Smooth muscle cell (in vitro differentiated cells): ENCODE results near the gene DLG2. TPM values are rescaled to one million over a fixed set of nuclear protein-coding genes. Genes with fewer than 3 reads are reported as not detected.

ENCODE experiments used
- DNase-seq: peaks from one replicate; lab custom pipeline; 2025; ENCODE audit not compliant: unreplicated experiment; lab: John Stamatoyannopoulos, UW
- H2AFZ ChIP-seq: fragments of 200-600 bp; sonication (generic); 2 replicates; pipeline ENCODE4 v1.6.0; 2016; ENCODE audit warnings: antibody characterized with exemption, low read depth, mild to moderate bottlenecking
- H3F3A ChIP-seq: fragments of 200-600 bp; sonication (generic); 2 replicates; pipeline ENCODE4 v1.6.0; 2017; ENCODE audit warnings: antibody characterized with exemption, low read depth
- H3K27ac ChIP-seq: fragments of 200-600 bp; sonication (generic); 2 replicates; pipeline ENCODE4 v1.5.1; 2016; ENCODE audit warnings: low read depth, mild to moderate bottlenecking
- H3K27me3 ChIP-seq: fragments of 200-600 bp; sonication (generic); 2 replicates; pipeline ENCODE4 v1.6.1; 2016; ENCODE audit warnings: low read depth, mild to moderate bottlenecking
- H3K36me3 ChIP-seq: fragments of 200-600 bp; sonication (generic); 2 replicates; pipeline ENCODE4 v1.5.1; 2016; ENCODE audit warnings: low read depth
- H3K4me1 ChIP-seq: fragments of 200-600 bp; sonication (generic); 2 replicates; pipeline ENCODE4 v1.5.1; 2016; ENCODE audit warnings: low read depth
- H3K4me2 ChIP-seq: fragments of 200-600 bp; sonication (generic); 2 replicates; pipeline ENCODE4 v1.6.0; 2016; ENCODE audit warnings: mild to moderate bottlenecking
- H3K4me3 ChIP-seq: fragments of 200-600 bp; sonication (generic); 2 replicates; pipeline ENCODE4 v1.5.1; 2016; ENCODE audit warnings: mild to moderate bottlenecking
- H3K79me2 ChIP-seq: fragments of 200-600 bp; sonication (generic); 2 replicates; pipeline ENCODE4 v1.6.0; 2016; ENCODE audit warnings: low read depth, mild to moderate bottlenecking
- H3K9ac ChIP-seq: fragments of 200-600 bp; sonication (generic); 2 replicates; pipeline ENCODE4 v1.6.0; 2016; ENCODE audit warnings: low read depth
- H3K9me3 ChIP-seq: fragments of 200-600 bp; sonication (generic); replicated peaks from 2 replicates; pipeline ENCODE4 v1.5.1; 2016; ENCODE audit warnings: low read depth
- H4K20me1 ChIP-seq: fragments of 200-600 bp; sonication (generic); 2 replicates; pipeline ENCODE4 v1.6.0; 2016; ENCODE audit warnings: low read depth
- CTCF ChIP-seq: fragments of 200-600 bp; sonication (generic); IDR thresholded peaks from 2 replicates; pipeline ENCODE4 v1.5.1; 2017; ENCODE audit warnings: borderline replicate concordance, mild to moderate bottlenecking, antibody characterized with exemption; ENCODE audit not compliant: insufficient read depth, poor library complexity, severe bottlenecking
- WGBS: methylation state at CpG from one replicate; pipeline ENCODE4 v1.1.7; 2016; ENCODE audit warnings: low lambda C conversion rate; 5-methylcytosine and 5-hydroxymethylcytosine counted together
- polyA plus RNA-seq: library from polyadenylated mRNA; unstranded; fragments of >200 nt; fragmentation: Nextera tagmentation; extraction: Ambion mirVana; gene quantifications from 2 replicates; pipeline ENCODE4 v1.2.1, GENCODE V29; 2016
- total RNA-seq: library from RNA; depleted of rRNA; stranded (reverse); fragments of >200 nt; gene quantifications from 2 replicates; pipeline ENCODE4 v1.2.3, GENCODE V29; 2014

DLG2 gene
- total and polyA plus RNA-seq, 2 experiments from 2014 or later, result 0.74 to 1.1 TPM

GRCh38 chr11:83684071-83684470 is 1943.1 kb downstream of the DLG2 start:
- H3K27ac ChIP-seq, result no peak overlapping the region
- H3K79me2 ChIP-seq, result no peaks in the 10 kb centered on the region
- H4K20me1 ChIP-seq, result no peaks in the 10 kb centered on the region
- no peaks in the 10 kb centered on the region for H3K27me3 ChIP-seq
- no peak for DNase-seq
- no peak overlapping the region for H2AFZ ChIP-seq
- 78% methylated on average over 4 of the region's 4 CpGs for WGBS
- H3F3A ChIP-seq, result no peaks in the 10 kb centered on the region
- no peak overlapping the region for H3K4me2 ChIP-seq
- H3K9ac ChIP-seq, result no peak overlapping the region
- H3K9me3 ChIP-seq, result no peaks in the 10 kb centered on the region
- no peak for TF ChIP-seq CTCF
- no peaks in the 10 kb centered on the region for H3K36me3 ChIP-seq
- no peak overlapping the region for H3K4me3 ChIP-seq
- H3K4me1 ChIP-seq, result peaks cover 31% of the 10 kb centered on the region

GRCh38 chr11:83682611-83682973 is 1944.6 kb downstream of the DLG2 start:
- Histone ChIP-seq H3K27me3 (no peaks in the 10 kb centered on the region), H3K4me3 (no peak overlapping the region), H3K9ac (no peak overlapping the region), H3K4me1 (peaks cover 31% of the 10 kb centered on the region), H3K27ac (no peak overlapping the region), H3K9me3 (no peaks in the 10 kb centered on the region), H3K36me3 (no peaks in the 10 kb centered on the region), H2AFZ (no peak overlapping the region), H4K20me1 (no peaks in the 10 kb centered on the region), H3K79me2 (no peaks in the 10 kb centered on the region), H3K4me2 (no peak overlapping the region), H3F3A (no peaks in the 10 kb centered on the region)
- DNase-seq, result no peak
- TF ChIP-seq CTCF, result no peak
- 65% methylated on average over 1 of the region's 1 CpG for WGBS

- H3K27me3 ChIP-seq, result no peaks in the 10 kb centered on the region
- TF ChIP-seq CTCF, result no peak
- no peak overlapping the region for H3K4me3 ChIP-seq
- H3K79me2 ChIP-seq, result no peaks in the 10 kb centered on the region
- H3F3A ChIP-seq, result no peaks in the 10 kb centered on the region
- H3K4me2 ChIP-seq, result no peak overlapping the region
- H3K9ac ChIP-seq, result no peak overlapping the region
- H3K27ac ChIP-seq, result no peak overlapping the region
- no peaks in the 10 kb centered on the region for H4K20me1 ChIP-seq
- DNase-seq, result no peak
- WGBS, result 86% methylated on average over 10 of the region's 10 CpGs
- H3K36me3 ChIP-seq, result no peaks in the 10 kb centered on the region
- no peak overlapping the region for H2AFZ ChIP-seq
- peaks cover 31% of the 10 kb centered on the region for H3K4me1 ChIP-seq
- no peaks in the 10 kb centered on the region for H3K9me3 ChIP-seq
These were observed 1945.1 kb downstream of the DLG2 start for GRCh38 chr11:83681906-83682610.
